Endothelial cell of umbilical vein (primary cell): ENCODE results near the gene ACTL8. TPM values are rescaled to one million over a fixed set of nuclear protein-coding genes. Genes with fewer than 3 reads are reported as not detected.

ENCODE experiments used
- BruUV-seq: library from RNA; stranded (reverse); fragments of 400-500 nt; replicated peaks from 2 replicates; lab custom pipeline; 2021; lab: Mats Ljungman, UMichigan
- CTCF ChIA-PET: fragments of 300-600, 350-600 bp; sonication (Branson Sonifier 250); formaldehyde crosslinking; loops from one replicate; lab custom pipeline; 2021; ENCODE audit warnings: antibody characterized with exemption, inconsistent platforms; lab: Charles Lee
- POLR2A ChIA-PET: fragments of 300-600, 350-600 bp; sonication (Branson Sonifier 250); formaldehyde crosslinking; loops from one replicate; lab custom pipeline; 2021; ENCODE audit warnings: antibody characterized with exemption, inconsistent platforms; lab: Charles Lee
- DNase-seq: peaks from one replicate; pipeline ENCODE4 v3.0.0-alpha.2; 2011; ENCODE audit warnings: low read depth, low spot score
- FAIRE-seq: peaks from 2 replicates; lab custom pipeline; 2011; peaks lifted over from hg19 to GRCh38; lab: Jason Lieb, UNC
- H2AFZ ChIP-seq: 2 replicates; pipeline ENCODE4 v1.6.0; 2012; ENCODE audit warnings: low read depth, low read length, control low read depth, inconsistent platforms
- H3K27ac ChIP-seq: 2 replicates; pipeline ENCODE4 v1.5.1; 2011; ENCODE audit warnings: low read depth, mild to moderate bottlenecking, control low read depth, low read length, moderate library complexity; ENCODE audit not compliant: insufficient read depth
- H3K27me3 ChIP-seq, 2 experiments: 2 replicates each; pipeline versions ENCODE4 v1.6.0 to v1.6.1; 2011; ENCODE audit warnings: low read length in 2 of 2, mixed read lengths in 1 of 2; ENCODE audit not compliant: control insufficient read depth in 2 of 2, insufficient read depth in 2 of 2
- H3K36me3 ChIP-seq, 2 experiments: 2 replicates in 1 of 2; 3 replicates in 1 of 2; pipeline ENCODE4 v1.5.1; 2011; ENCODE audit warnings: low read length in 2 of 2, mild to moderate bottlenecking in 1 of 2, moderate library complexity in 1 of 2; ENCODE audit not compliant: control insufficient read depth in 2 of 2, insufficient read depth in 2 of 2; ENCODE audit errors: extremely low read depth in 1 of 2
- H3K4me1 ChIP-seq: 3 replicates; pipeline ENCODE4 v1.5.1; 2011; ENCODE audit warnings: mild to moderate bottlenecking, low read length; ENCODE audit not compliant: control insufficient read depth, insufficient read depth; ENCODE audit errors: extremely low read depth
- H3K4me2 ChIP-seq: 2 replicates; pipeline ENCODE4 v1.6.1; 2011; ENCODE audit warnings: low read length, control low read depth, mixed read lengths; ENCODE audit not compliant: insufficient read depth
- H3K4me3 ChIP-seq, 3 experiments: fragments of 200-600 bp in 1 of 3; sonication (generic), shearing (Covaris generic) in 1 of 3; replicated peaks in 1 of 3; 2 replicates each; pipeline ENCODE4 v1.5.1; 2011 to 2016; ENCODE audit warnings: control low read depth in 3 of 3, low read length in 3 of 3, mild to moderate bottlenecking in 2 of 3, inconsistent platforms in 1 of 3, low read depth in 1 of 3, moderate library complexity in 1 of 3; ENCODE audit not compliant: insufficient read depth in 1 of 3
- H3K79me2 ChIP-seq: 2 replicates; pipeline ENCODE4 v1.6.0; 2012; ENCODE audit warnings: low read length, inconsistent platforms; ENCODE audit not compliant: control insufficient read depth, insufficient read depth
- H3K9ac ChIP-seq: replicated peaks from 2 replicates; pipeline ENCODE3; 2011; ENCODE audit warnings: low read length, control low read depth; ENCODE audit not compliant: insufficient read depth; ENCODE audit errors: extremely low read depth
- H3K9me1 ChIP-seq: replicated peaks from 3 replicates; pipeline ENCODE4 v1.6.0; 2011; ENCODE audit warnings: mild to moderate bottlenecking, low read length; ENCODE audit not compliant: control insufficient read depth, insufficient read depth; ENCODE audit errors: extremely low read depth
- H3K9me3 ChIP-seq: replicated peaks from 2 replicates; pipeline ENCODE4 v1.5.1; 2012; ENCODE audit warnings: low read length, inconsistent platforms; ENCODE audit not compliant: control insufficient read depth, insufficient read depth
- H4K20me1 ChIP-seq: replicated peaks from 2 replicates; pipeline ENCODE3; 2011; ENCODE audit warnings: mild to moderate bottlenecking, low read length; ENCODE audit not compliant: control insufficient read depth, insufficient read depth; ENCODE audit errors: extremely low read depth
- CTCF ChIP-seq, 2 donors: IDR thresholded peaks; 1 replicate in 1 of 2; 2 replicates in 1 of 2; pipeline ENCODE4 v1.5.1; 2011; ENCODE audit warnings: low read length in 2 of 2, mild to moderate bottlenecking in 2 of 2, moderate library complexity in 2 of 2, control low read depth in 1 of 2, inconsistent platforms in 1 of 2, low read depth in 1 of 2; ENCODE audit not compliant: insufficient read depth in 1 of 2; ENCODE audit errors: extremely low read depth in 1 of 2
- EZH2 ChIP-seq: IDR thresholded peaks from 2 replicates; pipeline ENCODE4 v1.6.1; 2012; ENCODE audit warnings: borderline replicate concordance, low read depth, mild to moderate bottlenecking, moderate library complexity, low read length, inconsistent platforms; ENCODE audit not compliant: severe bottlenecking
- FOS ChIP-seq: IDR thresholded peaks from 2 replicates; pipeline ENCODE4 v1.6.1; 2011; ENCODE audit warnings: mild to moderate bottlenecking, low read length, moderate library complexity, borderline replicate concordance; ENCODE audit not compliant: insufficient read depth
- GATA2 ChIP-seq: IDR thresholded peaks from 2 replicates; pipeline ENCODE4 v1.7.0; 2011; ENCODE audit warnings: low read depth, mild to moderate bottlenecking, moderate library complexity, mixed read lengths, low read length; ENCODE audit not compliant: insufficient read length, insufficient read depth
- JUN ChIP-seq: IDR thresholded peaks from 2 replicates; pipeline ENCODE4 v1.6.1; 2011; ENCODE audit warnings: borderline replicate concordance, low read depth; ENCODE audit not compliant: insufficient read length, insufficient read depth
- MAX ChIP-seq: IDR thresholded peaks from 2 replicates; pipeline ENCODE4 v1.6.1; 2011; ENCODE audit not compliant: insufficient read depth, insufficient read length
- MYC ChIP-seq: IDR thresholded peaks from one replicate; pipeline ENCODE4 v1.6.1; 2011; ENCODE audit warnings: mild to moderate bottlenecking, low read depth, low read length
- POLR2A ChIP-seq: IDR thresholded peaks from 2 replicates; pipeline ENCODE4 v1.6.1; 2012; ENCODE audit warnings: low read depth, mild to moderate bottlenecking, control low read depth, low read length
- POLR2AphosphoS5 ChIP-seq: IDR thresholded peaks from 2 replicates; pipeline ENCODE4 v1.6.1; 2012; ENCODE audit warnings: low read depth, mild to moderate bottlenecking, control low read depth, low read length, moderate library complexity; ENCODE audit not compliant: insufficient read depth
- dilution Hi-C: fragments of 300-500 bp; cut with MboI; formaldehyde crosslinking; loops from one replicate; pipeline ENCODE4 v1.15.0; 2019; ENCODE audit warnings: low sequenced_read_pairs; ENCODE audit not compliant: extremely low pct_ligation_motif_present
- intact Hi-C: fragments of 100-400 bp; cut with micrococcal nuclease; formaldehyde crosslinking; loops from one replicate; pipeline ENCODE4 v1.10.0; 2022
- polyA plus RNA-seq, 4 experiments: library from polyadenylated mRNA; depleted of rRNA in 3 of 4; stranded (reverse) in 3 of 4; unstranded in 1 of 4; fragments of >200 nt; gene quantifications; 2 replicates each; pipeline versions ENCODE4 v1.2.1 to v1.2.3, GENCODE V29; 2011 to 2012; ENCODE audit warnings: missing spikeins in 1 of 4
- total RNA-seq: library from RNA; stranded (reverse); gene quantifications from 2 replicates; pipeline ENCODE4 v1.2.3, GENCODE V29; 2021

Gene ACTL8
- total and polyA plus RNA-seq, 2 donors (not counting 3 experiments of a cell fraction or from before 2014, with no cell fraction given) = not detected

GRCh38 chr1:17831597-17831996 is 76.5 kb downstream of the ACTL8 start:
- no peaks in the 10 kb centered on the region for H4K20me1 ChIP-seq
- intact Hi-C loops = no loop called here
- peaks cover 1% of the 10 kb centered on the region for H3K9me3 ChIP-seq
- BruUV-seq = no TSS peak
- ChIA-PET CTCF (no interaction called here), POLR2A (no interaction called here)
- H3K79me2 ChIP-seq = no peaks in the 10 kb centered on the region
- no peaks in the 10 kb centered on the region for H3K36me3 ChIP-seq
- H2AFZ ChIP-seq = no peak overlapping the region
- no peak overlapping the region for H3K27ac ChIP-seq
- no peak overlapping the region for H3K4me2 ChIP-seq
- no peaks in the 10 kb centered on the region for H3K4me1 ChIP-seq
- no peak for TF ChIP-seq GATA2
- no peak for TF ChIP-seq EZH2
- TF ChIP-seq MYC = no peak
- TF ChIP-seq FOS = no peak
- TF ChIP-seq CTCF (IDR thresholded peaks at IDR 0.05; ENCODE audit: extremely low read depth in 1 of 2, insufficient read depth in 1 of 2, low read depth in 1 of 2, low read length in 2 of 2) = no peak
- no peak for TF ChIP-seq POLR2A
- TF ChIP-seq POLR2AphosphoS5 = no peak
- TF ChIP-seq MAX = no peak
- no peak for TF ChIP-seq JUN
- dilution Hi-C loops = no loop called here
- H3K9ac ChIP-seq = no peak overlapping the region
- no peaks in the 10 kb centered on the region for H3K9me1 ChIP-seq
- no peak for FAIRE-seq
- no peaks in the 10 kb centered on the region for H3K27me3 ChIP-seq
- no peak for DNase-seq
- H3K4me3 ChIP-seq = no peak overlapping the region
